Inferior parietal cortex (tissue), 1 donor: ENCODE measurements around the gene CPS1.

ENCODE experiments used
- DNase-seq: peaks from one replicate; pipeline ENCODE4 v3.0.0-alpha.2; 2016; ENCODE audit errors: extremely low spot score

The CPS1 gene

GRCh38 chr2:210546424-210547208, 9.8 kb upstream of the CPS1 start:
- no peak for DNase-seq

- DNase-seq = no peak
These were observed 8.4 kb upstream of the CPS1 start for GRCh38 chr2:210548031-210548430.

- DNase-seq = no peak
These were observed 7.5 kb upstream of the CPS1 start for GRCh38 chr2:210548878-210549384.

GRCh38 chr2:210551001-210551400, 5.4 kb upstream of the CPS1 start:
- no peak for DNase-seq

GRCh38 chr2:210553373-210553772, 3.0 kb upstream of the CPS1 start:
- DNase-seq = no peak

GRCh38 chr2:210555555-210555954, 844 bp upstream of the CPS1 start:
- no peak for DNase-seq

- no peak for DNase-seq
These were observed 1.3 kb downstream of the CPS1 start for GRCh38 chr2:210557721-210558120.

- DNase-seq = no peak
These were observed 2.3 kb downstream of the CPS1 start for GRCh38 chr2:210558708-210559107.

GRCh38 chr2:210559182-210559581, 2.8 kb downstream of the CPS1 start:
- DNase-seq = no peak

GRCh38 chr2:210561475-210561874, 5.1 kb downstream of the CPS1 start:
- DNase-seq = no peak

- DNase-seq = no peak
These were observed 5.7 kb downstream of the CPS1 start for GRCh38 chr2:210562091-210562490.

- DNase-seq = no peak
These were observed 6.2 kb downstream of the CPS1 start for GRCh38 chr2:210562502-210563080.

- no peak for DNase-seq
These were observed 10.9 kb downstream of the CPS1 start for GRCh38 chr2:210567279-210567678.

- DNase-seq = no peak
These were observed 11.7 kb downstream of the CPS1 start for GRCh38 chr2:210568108-210568507.

- peak; percentile 80 for DNase-seq
These were observed 21.1 kb downstream of the CPS1 start for GRCh38 chr2:210577263-210578071.

GRCh38 chr2:210584834-210585233, 28.4 kb downstream of the CPS1 start:
- no peak for DNase-seq

GRCh38 chr2:210586381-210586780, 30.0 kb downstream of the CPS1 start:
- DNase-seq = no peak

- DNase-seq = no peak
These were observed 35.3 kb downstream of the CPS1 start for GRCh38 chr2:210591663-210592062.

GRCh38 chr2:210592726-210593125, 36.3 kb downstream of the CPS1 start:
- no peak for DNase-seq

- DNase-seq = no peak
These were observed 36.8 kb downstream of the CPS1 start for GRCh38 chr2:210593166-210593565.

GRCh38 chr2:210598219-210598618, 41.8 kb downstream of the CPS1 start:
- no peak for DNase-seq

- DNase-seq = no peak
These were observed 43.1 kb downstream of the CPS1 start for GRCh38 chr2:210599476-210599875.

- no peak for DNase-seq
These were observed 48.3 kb downstream of the CPS1 start for GRCh38 chr2:210604666-210605065.
